ENCODE measurements around the gene LYRM2.

DNA sequence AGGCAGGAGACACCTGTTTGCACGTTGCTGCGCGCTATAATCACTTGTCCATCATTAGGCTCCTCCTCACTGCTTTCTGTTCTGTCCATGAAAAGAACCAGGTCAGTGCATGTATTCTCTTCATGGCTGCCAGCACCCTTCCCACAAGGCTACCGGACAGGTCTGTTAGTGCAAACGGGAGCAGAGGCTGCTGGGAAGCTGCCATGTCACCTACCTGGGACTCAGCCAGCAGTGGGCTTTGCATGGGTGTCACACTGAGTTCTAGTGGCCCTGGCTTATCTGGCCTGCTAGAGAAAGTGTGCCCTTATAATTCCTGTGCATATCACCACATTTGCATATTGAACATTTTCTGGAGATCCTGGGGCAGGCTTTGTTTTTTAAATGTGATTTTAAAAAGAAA, 24.8 kb downstream of the LYRM2 start:
- TF ChIP-seq, protein P1, sequence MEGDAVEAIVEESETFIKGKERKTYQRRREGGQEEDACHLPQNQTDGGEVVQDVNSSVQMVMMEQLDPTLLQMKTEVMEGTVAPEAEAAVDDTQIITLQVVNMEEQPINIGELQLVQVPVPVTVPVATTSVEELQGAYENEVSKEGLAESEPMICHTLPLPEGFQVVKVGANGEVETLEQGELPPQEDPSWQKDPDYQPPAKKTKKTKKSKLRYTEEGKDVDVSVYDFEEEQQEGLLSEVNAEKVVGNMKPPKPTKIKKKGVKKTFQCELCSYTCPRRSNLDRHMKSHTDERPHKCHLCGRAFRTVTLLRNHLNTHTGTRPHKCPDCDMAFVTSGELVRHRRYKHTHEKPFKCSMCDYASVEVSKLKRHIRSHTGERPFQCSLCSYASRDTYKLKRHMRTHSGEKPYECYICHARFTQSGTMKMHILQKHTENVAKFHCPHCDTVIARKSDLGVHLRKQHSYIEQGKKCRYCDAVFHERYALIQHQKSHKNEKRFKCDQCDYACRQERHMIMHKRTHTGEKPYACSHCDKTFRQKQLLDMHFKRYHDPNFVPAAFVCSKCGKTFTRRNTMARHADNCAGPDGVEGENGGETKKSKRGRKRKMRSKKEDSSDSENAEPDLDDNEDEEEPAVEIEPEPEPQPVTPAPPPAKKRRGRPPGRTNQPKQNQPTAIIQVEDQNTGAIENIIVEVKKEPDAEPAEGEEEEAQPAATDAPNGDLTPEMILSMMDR (IDR thresholded peaks at IDR 0.05) = no peak
- TF ChIP-seq POLR2A (IDR thresholded peaks at IDR 0.05) = no peak

Measured in suprapubic skin (tissue), 3 donors.